SK-N-MC (cell line): ENCODE data around the gene NKD2.

Experiments used
- EZH2 ChIP-seq: fragments of 200-600 bp; sonication (generic); IDR thresholded peaks from one replicate; pipeline ENCODE4 v1.6.1; 2017; ENCODE audit warnings: antibody characterized with exemption
- POLR2AphosphoS5 ChIP-seq: IDR thresholded peaks from 2 replicates; pipeline ENCODE4 v1.6.1; 2012; ENCODE audit warnings: mild to moderate bottlenecking, low read depth, low read length, borderline replicate concordance

DNA sequence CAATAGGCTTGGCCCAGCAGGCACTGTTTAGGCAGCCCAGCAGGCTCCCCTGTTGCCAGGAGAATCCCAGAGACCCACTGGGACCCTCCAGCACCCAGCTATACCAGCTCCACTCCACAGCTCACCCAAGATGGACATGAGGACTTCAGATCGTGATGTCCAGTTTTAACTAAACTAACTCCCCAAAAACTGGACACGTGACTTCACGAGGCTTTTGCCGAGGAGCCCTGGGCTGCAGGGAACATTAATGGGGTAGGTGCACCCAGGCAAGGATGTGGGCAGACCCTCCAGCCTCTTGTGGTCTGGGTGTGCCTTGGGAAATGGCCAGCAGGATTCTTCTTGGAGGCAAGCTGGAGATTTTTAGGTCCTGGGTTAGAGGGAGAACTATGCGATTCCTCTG is 8.9 kb upstream of the NKD2 start:
- no peak for TF ChIP-seq POLR2AphosphoS5
- no peak for TF ChIP-seq EZH2
